Hindlimb muscle (tissue), 1 donor: Measurements from ENCODE around the gene PRAMEF13. TPM values are rescaled to one million over a fixed set of nuclear protein-coding genes. Genes with fewer than 3 reads are reported as not detected.
"Not testable (repeated sequence)": the region's sequence is repeated elsewhere in the genome, so short reads cannot be mapped to it uniquely, and the experiment has no call there.

Experiments
- DNase-seq: peaks from one replicate; pipeline ENCODE4 v3.0.0-alpha.2; 2013
- polyA plus RNA-seq: library from polyadenylated mRNA; unstranded; fragments of 120-200 nt; gene quantifications from one replicate; pipeline ENCODE4 v1.2.1, GENCODE V29; 2013; ENCODE audit not compliant: insufficient read length

Gene PRAMEF13
- polyA plus RNA-seq, 1 donor = not detected

- not testable (repeated sequence) for DNase-seq
These were observed 35.7 kb downstream of the PRAMEF13 start, which contains the start of gene HNRNPCL4 for GRCh38 chr1:13165531-13165930. TSS of gene HNRNPCL4 (minus strand) at chr1:13165631. CDS start at chr1:13165467, 164 bp downstream.

DNA sequence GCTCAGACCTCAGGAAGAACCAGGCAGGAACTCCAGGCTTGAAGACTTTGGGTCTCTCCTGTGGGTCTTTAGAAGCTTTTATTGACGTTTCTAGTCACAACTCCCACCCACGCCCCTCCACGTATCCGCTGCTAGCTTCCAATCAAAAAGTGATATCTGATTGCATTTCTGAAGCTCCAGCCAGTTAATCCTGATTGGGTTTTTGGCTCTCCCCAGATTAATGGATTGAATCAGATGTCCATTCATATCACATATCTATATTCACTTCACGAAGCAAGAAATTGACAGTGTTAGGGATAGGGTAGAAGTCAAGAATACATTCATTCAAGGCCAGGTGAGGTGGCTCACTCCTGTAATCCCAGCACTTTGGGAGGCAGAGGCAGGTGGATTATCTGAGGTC lies 45.3 kb downstream of the PRAMEF13 start, which contains the start of gene PRAMEF26:
Gene PRAMEF26 (minus strand): TSS at position 101 of the 400 bp plus-strand sequence. CDS start 2,914 bp downstream, outside the sequence.
- not testable (repeated sequence) for DNase-seq

Other genes with a start within 250 kb of the PRAMEF13 start
- not detected for gene PRAMEF27, start 144.8 kb downstream of the PRAMEF13 start, polyA plus RNA-seq
- not detected for gene HNRNPCL3, start 140.6 kb downstream of the PRAMEF13 start, polyA plus RNA-seq
- gene PRAMEF25, start 130.6 kb downstream of the PRAMEF13 start, polyA plus RNA-seq = not detected
- gene HNRNPCL2, start 84.6 kb downstream of the PRAMEF13 start, polyA plus RNA-seq = 0.18 TPM
- gene PRAMEF26, start 45.4 kb downstream of the PRAMEF13 start, polyA plus RNA-seq = not detected
- not detected for gene HNRNPCL4, start 35.8 kb downstream of the PRAMEF13 start, polyA plus RNA-seq
- gene PRAMEF9, start 29.6 kb downstream of the PRAMEF13 start, polyA plus RNA-seq = not detected
- gene PRAMEF18, start 24.7 kb upstream of the PRAMEF13 start, polyA plus RNA-seq = not detected
- not detected for gene PRAMEF5, start 52.8 kb upstream of the PRAMEF13 start, polyA plus RNA-seq
- gene PRAMEF8, start 83.7 kb upstream of the PRAMEF13 start, polyA plus RNA-seq = not detected
- not detected for gene PRAMEF33, start 102.1 kb upstream of the PRAMEF13 start, polyA plus RNA-seq
- not detected for gene PRAMEF15, start 114.2 kb upstream of the PRAMEF13 start, polyA plus RNA-seq
- not detected for gene PRAMEF14, start 145.7 kb upstream of the PRAMEF13 start, polyA plus RNA-seq
- gene PRAMEF19, start 170.5 kb upstream of the PRAMEF13 start, polyA plus RNA-seq = not detected
- gene PRAMEF17, start 188.2 kb upstream of the PRAMEF13 start, polyA plus RNA-seq = not detected
- gene PRAMEF20, start 209.0 kb upstream of the PRAMEF13 start, polyA plus RNA-seq = not detected